ENCODE results near the gene RPH3AL.

- TF ChIP-seq POLR2A (IDR thresholded peaks at IDR 0.05) (no peak), EP300 (IDR thresholded peaks at IDR 0.05; ENCODE audit: low read depth) (no peak), CTCF (IDR thresholded peaks at IDR 0.05) (no peak), POLR2AphosphoS5 (IDR thresholded peaks at IDR 0.05) (no peak)
These were observed 31.4 kb upstream of the RPH3AL start for GRCh38 chr17:383771-384621.

All from transverse colon (tissue), 4 donors.